Stimulated activated CD8-positive, alpha-beta memory T cell treated with anti-CD3 and anti-CD28 coated beads, Interleukin-4, amount 100 ng/mL, for 48 hours (primary cell): ENCODE data around the gene CAPS2.

Experiments
- DNase-seq: peaks from one replicate; pipeline ENCODE4 v3.0.0-alpha.2; 2020

Gene CAPS2

DNA sequence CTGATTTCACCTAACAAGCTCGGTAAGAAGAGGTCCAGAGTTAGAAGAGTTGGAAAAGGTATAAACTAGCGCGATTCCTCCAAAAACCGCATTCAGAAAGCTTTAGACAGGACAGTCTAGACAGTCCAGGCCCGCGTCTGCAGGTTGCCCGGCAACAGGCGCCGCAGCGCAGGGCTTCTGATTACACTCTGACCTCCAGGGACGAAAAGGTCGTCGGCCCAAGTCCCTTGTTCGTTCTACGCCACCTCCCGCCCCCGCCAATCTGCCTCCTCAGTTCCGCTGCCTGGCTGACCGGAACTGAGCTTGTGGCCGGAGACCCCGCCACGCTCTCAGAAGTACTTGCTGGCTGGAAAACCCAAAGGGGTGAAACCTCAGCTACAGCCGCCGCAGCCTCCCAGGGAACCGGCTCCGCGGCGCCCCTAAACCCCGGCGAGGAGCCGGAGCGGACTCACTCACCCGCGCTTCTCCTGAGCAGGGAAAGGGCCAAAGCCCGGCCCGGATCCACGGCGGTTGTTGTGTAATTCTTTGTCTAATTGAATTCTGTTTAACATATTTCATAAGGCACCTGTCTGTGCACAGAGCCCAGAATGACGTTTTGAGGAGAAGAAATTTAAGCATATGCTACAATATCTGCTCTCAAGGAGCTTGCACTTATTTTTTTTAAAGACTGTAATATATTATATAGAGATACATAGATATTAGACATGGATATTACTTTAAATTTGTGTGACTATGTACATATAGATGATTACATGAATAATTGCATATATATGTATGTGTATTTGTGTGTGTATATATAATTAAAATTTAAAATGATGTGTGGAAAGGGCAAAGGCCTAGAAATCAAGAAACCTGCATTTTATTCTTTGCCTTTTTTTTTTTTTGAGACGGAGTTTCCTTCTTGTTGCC, at the start of gene CAPS2:
CAPS2 (minus strand) TSS at position 407 of the 909 bp plus-strand sequence. CDS start 3,826 bp downstream, outside the sequence.
- peak; percentile 76 for DNase-seq

GRCh38 chr12:75378354-75378753, 48.2 kb upstream of the CAPS2 start:
- DNase-seq, result no peak

- no peak for DNase-seq
These were observed 44.8 kb upstream of the CAPS2 start for GRCh38 chr12:75374971-75375370.

GRCh38 chr12:75366629-75367028, 36.5 kb upstream of the CAPS2 start:
- no peak for DNase-seq

- no peak for DNase-seq
These were observed 34.8 kb upstream of the CAPS2 start for GRCh38 chr12:75364919-75365318.

DNA sequence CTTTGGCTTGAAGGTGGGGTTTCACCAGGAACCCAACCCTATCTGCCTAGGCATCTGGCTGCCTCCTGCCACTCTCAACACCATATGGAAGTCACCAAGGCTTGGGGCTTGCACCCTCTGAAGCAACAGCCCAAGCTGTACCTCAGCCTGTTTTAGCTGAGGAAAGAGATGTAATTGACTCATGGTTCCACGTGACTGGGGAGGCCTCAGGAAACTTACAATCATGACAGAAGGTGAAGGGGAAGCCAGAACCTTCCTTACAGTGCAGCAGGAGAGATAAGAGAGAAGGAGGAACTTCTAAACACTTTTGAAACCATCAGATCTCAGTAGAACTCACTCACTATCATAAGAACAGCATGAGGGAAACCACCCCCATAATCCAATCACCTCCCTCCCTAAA, 31.3 kb upstream of the CAPS2 start:
- DNase-seq, result no peak

DNA sequence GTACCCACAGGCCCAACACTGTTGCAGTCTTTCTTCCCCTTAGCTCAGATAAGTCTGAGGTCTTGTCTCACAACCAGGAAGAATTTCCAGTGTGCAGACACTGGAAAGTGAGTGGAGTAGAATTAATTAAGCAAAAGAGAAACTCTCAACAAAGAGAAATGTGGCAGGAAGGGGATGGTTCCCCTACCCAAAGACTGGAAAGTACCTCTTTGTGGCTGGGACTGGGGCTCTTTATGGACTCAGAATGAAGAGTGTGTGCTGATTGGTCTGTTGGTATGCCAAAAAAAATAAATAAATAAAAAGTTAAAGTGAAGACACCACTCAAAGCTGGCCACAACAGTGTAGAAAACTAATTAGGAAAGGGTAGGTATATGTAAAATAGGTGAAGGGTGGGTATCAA, 30.8 kb upstream of the CAPS2 start:
- no peak for DNase-seq

DNA sequence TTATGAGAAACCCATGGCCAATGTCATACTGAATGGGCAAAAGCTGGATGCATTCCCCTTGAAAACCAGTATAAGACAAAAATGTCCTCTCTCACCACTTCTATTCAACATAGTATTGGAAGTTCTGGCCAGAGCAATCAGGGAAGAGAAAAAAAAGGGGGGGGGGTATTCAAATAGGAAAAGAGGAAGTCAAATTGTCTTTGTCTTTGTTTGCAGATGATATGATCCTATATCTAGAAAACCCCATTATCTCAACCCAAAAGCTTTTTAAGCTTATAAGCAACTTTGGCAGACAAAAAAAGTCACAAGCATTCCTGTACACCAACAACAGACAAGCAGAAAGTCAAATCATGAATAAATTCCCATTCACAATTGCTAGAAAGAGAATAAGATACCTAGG, 23.9 kb upstream of the CAPS2 start:
- DNase-seq, result no peak

GRCh38 chr12:75350413-75350812, 20.3 kb upstream of the CAPS2 start:
- no peak for DNase-seq

DNA sequence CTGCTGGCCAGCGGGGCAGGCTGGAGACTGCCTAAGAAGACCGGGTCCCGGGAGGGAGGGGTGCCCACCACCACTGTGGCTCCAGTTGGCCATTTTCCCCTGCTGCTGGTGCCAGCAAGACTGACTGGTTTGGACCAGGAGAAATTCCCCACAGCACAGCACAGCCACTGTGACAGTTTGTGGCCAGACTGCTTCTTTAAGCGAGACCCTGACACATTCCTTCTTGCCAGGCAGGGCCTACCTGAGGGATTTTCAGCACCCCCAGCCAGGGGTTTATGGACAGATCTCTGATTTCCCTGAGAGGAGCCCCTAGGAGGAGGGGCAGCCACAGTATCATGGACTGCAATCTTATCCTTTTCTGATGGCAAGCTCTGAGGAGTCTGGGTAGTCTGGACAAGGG, 19.8 kb upstream of the CAPS2 start:
- DNase-seq, result no peak

GRCh38 chr12:75346215-75346614, 16.1 kb upstream of the CAPS2 start:
- peak; percentile 31 for DNase-seq

DNA sequence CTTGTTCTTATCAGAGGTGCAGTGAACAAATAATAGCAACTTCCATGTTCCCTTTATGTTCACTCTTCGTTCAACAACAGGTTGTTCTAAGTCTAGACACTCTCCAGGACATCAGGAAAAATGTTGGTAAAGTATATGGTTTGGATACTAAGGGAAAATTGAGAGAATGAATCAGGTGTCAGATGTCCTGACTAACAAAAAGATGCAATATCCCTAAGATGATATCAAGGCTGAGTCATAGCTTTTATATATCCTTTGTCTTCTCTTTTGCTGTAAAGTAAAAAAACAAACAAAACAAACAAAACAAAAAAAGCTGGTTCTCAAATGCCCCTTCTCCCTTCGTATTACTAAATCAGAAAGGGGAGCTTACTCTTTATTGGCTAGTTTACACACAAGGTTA, 15.4 kb upstream of the CAPS2 start:
- no peak for DNase-seq

DNA sequence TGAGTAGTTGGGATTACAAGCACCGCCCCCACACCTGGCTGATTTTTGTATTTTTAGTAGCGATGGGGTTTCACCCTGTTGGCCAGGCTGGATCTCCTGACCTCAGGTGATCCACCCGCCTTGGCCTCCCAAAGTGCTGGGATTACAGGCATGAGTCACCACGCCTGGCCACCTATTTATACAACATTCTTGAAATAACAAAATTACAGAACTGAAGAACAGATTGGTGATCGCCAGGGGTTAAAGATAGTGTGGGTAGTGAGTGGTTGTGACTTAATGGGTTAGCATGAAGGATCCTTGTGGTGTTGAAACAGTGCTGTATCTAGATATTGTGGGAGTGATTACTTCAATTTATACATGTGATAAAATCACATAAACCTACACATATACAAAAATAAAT, 11.7 kb upstream of the CAPS2 start:
- DNase-seq, result no peak

DNA sequence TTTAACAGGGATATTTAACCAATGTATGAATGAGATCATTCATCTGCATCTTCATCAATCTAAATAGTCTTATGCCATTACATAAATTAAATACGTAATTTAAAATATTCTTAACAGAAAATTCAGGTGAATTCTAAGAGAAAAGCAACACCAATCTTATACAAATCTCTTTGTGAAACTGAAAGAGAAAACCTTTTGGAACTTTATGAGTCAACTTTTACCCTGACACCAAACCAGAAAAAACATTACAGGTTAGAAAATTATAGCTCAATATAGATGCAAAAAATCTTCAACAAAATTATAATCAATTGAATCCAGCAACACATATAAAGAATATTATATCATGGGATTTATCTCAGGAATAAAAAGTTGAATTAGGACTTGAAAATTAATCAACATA, 7.8 kb upstream of the CAPS2 start:
- DNase-seq, result no peak

DNA sequence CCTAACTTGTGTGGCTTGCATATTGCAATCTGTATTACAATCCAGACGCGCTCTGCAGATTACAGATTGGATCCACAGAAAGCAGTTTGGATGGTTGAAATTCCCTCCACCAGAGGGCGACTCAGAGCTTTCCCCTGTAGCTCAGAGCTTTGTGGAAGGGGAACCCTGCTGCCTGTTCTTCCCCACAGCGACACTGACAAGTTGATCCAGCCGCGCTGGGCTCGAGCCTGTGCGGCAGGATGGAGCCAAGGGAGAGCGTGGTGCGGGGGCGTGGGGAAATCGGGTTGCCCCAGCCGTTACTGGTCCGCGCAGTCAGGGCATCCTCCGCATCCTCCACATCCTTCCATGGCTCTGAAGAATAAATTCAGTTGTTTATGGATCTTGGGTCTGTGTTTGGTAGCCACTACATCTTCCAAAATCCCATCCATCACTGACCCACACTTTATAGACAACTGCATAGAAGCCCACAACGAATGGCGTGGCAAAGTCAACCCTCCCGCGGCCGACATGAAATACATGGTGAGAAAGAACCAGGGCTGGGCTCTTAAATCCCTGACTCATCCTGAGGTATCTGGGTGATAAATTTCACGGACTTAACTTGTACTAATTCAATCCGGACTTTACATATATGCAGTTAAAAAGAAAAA, 4.4 kb upstream of the CAPS2 start, which contains the start of gene GLIPR1L1:
GLIPR1L1 (plus strand) TSS at position 287 of the 647 bp plus-strand sequence; CDS start at position 346, 59 bp downstream.
- peak; percentile 91 for DNase-seq

GRCh38 chr12:75327642-75328041, 2.5 kb downstream of the CAPS2 start:
- no peak for DNase-seq

DNA sequence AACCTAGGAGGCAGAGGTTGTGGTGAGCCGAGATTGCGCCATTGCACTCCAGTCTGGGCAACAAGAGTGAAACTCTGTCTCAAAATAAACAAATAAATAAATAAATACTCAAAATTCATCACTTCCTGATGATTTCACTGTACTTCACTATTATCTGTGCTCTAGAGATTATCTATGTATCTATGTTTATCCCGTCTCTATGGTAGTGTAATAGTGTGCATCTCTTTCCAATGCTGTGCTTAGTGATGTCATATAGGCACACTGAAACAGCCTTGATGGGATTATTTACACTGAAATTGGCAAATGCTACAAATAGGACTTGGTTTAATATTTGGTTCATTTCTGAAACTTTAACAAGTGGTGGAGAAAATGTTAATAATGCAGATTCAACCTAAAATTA, 6.5 kb downstream of the CAPS2 start:
- DNase-seq, result no peak

DNA sequence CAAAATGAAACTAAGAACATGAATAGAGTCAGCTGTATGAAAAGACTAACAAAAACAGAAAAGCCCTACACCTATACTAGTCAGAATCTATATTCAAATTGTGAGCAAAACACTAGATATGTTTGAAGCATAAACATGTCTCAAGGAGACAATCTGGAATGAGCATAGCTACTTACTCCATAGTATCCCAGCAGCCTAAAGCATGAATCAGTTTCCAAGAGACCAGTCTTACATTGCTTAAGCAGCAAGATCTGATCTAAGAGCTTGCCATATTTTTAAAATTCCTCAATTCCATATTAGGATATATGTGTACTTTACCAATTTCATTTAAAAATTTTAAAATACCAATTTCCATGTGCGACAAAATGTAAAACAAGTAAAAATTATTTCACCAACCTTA, 7.7 kb downstream of the CAPS2 start:
- DNase-seq, result no peak

- no peak for DNase-seq
These were observed 12.3 kb downstream of the CAPS2 start for GRCh38 chr12:75317784-75318183.

DNA sequence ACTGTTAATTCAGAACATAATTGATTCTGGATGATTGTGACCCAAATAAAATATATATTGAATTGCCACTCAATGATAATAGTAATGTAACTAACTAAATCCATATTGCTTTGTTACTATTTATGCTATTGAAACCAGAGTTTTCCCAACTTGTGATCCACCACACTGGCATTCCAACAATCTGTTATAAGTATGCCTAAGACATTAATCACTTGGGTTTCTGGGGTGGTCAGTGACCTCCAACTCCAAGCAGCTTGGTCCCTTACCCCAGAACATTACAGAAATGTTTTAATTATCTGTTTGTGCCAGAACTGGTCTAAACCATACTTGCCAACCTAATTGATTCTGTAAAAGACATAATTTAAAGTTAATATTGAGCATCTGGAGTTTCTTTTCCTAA, 14.6 kb downstream of the CAPS2 start:
- DNase-seq, result no peak

DNA sequence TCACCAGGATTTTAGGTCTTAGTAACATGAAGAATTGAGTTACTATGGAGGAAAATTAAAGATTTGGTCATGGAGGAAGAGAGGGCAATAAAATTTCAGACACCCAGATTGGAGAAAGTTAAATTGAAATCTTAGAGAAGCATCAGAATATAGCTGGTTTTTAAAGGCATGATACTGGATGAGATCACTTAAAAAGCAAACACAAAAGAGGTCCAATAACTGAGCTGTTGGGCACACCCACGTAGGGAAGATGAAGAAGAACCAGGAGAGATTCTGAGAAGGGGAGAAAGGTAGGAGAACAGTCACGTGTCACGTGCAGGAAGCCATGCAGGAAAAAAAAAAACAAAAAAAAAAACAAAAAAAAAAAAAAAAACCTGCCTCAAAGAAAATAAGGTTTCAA, 18.8 kb downstream of the CAPS2 start:
- no peak for DNase-seq

- DNase-seq, result no peak
These were observed 21.8 kb downstream of the CAPS2 start for GRCh38 chr12:75308279-75308678.

- DNase-seq, result no peak
These were observed 24.5 kb downstream of the CAPS2 start for GRCh38 chr12:75305412-75306332.
